Activated T-helper 9 cell treated with anti-CD3 and anti-CD28 coated beads, Interleukin-2, amount 50 U/mL, for 16 hours (primary cell): ENCODE data around the gene SLC13A3.

Source experiments
- DNase-seq: peaks from one replicate; pipeline ENCODE4 v3.0.0-alpha.2; 2020; ENCODE audit warnings: low read depth

SLC13A3 gene

DNA sequence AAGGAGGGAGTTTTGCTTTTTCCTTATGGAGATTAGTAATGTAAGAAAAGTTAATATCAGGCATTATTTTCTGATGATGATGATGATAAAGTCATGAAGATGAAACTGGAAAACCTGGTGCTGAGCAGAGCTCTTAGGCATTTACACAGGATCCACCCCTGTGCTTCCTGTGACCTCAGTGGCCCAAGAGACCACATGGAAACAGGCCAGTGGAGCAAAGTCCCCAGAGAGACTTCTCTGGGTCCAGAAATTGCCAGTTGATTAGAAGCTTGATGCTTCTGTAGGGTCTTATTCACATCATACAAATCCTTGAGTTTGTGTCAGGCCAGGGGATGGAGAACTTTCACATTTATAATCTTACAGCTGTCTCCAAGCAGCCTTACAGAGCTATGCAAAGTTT, 46.1 kb downstream of the SLC13A3 start:
- no peak for DNase-seq

DNA sequence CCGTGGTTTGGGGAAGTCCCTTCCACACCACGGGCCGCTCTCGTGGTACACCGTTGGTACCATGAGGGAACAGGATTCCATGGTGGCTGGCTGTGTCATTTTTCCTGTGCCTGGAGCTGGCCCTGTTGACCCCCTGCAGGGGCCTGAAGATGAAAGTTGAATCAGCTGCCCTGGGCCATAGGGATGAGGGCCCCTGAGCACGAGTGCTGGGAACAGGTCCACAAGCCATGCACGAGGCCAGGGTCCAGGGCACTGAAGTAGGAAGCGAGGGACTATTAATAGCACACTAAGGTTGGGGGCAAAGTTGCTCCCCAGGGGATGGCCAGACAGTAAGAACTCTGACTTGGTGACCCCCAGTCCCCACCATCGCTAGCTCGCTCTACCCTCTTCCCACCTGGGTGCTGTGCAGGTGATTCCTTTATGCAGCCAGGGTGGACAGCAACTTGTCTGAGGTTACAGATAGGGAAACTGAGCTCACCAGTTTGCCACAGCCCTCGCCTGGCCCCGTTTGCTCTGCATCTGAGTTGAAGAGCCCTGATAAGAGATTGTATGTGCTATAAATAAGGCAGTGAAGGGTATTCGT, 46.6 kb downstream of the SLC13A3 start:
- no peak for DNase-seq

- no peak for DNase-seq
Observed at GRCh38 chr20:46602429-46602828, 48.8 kb downstream of the SLC13A3 start.

DNA sequence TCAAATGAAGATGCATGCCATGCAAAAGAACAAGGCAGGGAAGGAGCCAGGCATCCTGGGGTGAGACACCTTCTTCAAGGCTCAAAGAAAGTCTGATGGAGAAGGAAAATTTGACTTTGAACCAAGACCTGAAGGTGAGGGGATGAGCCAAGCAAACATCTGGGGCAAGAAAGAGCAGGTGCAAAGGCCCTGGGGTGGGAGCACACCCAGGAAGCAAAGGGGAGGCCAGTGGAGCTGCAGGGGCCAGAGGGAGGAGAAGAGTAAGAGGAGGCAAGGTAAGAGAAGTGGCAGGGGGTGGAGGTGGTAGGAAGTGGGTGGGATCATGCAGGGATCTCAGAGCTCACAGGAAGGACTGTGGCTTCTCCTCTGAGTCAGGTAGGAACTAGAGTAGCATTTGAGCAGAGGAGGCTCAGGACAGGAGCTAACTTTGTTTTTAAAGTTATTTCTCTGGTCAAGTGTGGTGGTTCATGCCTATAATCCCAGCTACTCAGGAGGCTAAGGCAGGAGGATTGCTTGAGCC, 49.6 kb downstream of the SLC13A3 start:
- DNase-seq, result no peak

GRCh38 chr20:46600286-46600752, 50.9 kb downstream of the SLC13A3 start:
- no peak for DNase-seq

GRCh38 chr20:46599227-46599987, 51.9 kb downstream of the SLC13A3 start:
- no peak for DNase-seq

DNA sequence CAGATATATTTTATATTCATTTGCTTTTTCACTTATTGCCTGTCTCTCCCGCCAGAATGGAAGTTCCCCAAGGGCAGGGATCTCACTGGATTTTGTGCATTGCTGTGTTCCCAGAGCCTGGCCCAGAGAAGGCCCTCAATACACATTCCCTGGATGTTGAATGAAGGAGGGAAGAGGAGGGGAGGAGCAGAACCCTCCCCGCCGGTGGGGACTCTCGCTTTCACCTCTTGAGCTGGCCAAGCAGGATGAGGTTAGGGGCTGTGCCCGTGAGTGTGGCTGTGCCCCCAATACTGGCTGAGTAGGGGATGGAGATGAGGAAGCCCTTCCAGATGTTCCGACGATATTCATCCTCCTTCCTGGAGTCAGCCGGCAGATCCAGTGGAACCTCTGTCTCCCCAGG, 55.3 kb downstream of the SLC13A3 start:
- DNase-seq, result no peak

DNA sequence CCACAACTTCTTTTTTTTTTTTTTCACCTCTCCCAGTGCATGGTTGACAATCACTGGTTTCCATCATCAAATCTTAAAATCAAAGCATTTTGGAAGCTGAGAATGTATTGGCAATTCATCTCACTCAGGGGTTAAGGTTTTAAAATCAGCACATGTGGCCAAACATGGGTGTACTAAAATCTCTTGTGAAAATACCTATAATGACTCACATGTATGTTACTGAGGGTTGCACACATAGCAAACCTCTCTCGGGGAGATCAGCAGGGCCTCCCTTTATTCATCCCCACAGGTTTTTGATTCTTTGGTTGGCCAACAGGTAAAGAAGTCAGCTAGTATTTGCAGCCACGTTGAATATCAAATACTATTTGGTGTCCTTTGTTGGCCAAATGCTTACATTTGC, 56.5 kb downstream of the SLC13A3 start:
- DNase-seq, result no peak

- no peak for DNase-seq
Observed at GRCh38 chr20:46592580-46593362, 58.5 kb downstream of the SLC13A3 start.

GRCh38 chr20:46590443-46590842, 60.8 kb downstream of the SLC13A3 start:
- DNase-seq, result no peak

GRCh38 chr20:46588532-46589511, 62.4 kb downstream of the SLC13A3 start:
- DNase-seq, result no peak

GRCh38 chr20:46587986-46588385, 63.3 kb downstream of the SLC13A3 start:
- no peak for DNase-seq

GRCh38 chr20:46586724-46587123, 64.5 kb downstream of the SLC13A3 start:
- DNase-seq, result no peak

DNA sequence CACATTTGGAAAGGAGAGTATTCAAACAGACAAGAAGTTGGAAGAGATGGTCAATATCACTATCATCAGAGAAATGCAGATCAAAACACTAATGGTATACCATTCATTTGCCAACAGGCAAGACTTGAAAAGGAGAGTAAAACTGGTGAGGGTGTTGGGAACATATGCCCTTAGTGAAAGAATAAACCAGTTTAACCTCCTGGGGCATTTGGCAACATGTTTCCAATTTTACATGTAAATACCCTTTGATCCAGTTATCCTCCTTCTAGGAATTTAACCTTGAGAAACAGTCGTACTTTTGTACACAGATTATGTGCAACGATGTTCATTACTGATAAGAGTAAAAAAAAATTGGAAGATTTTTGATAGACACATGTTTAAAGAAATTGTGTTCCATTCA, 66.8 kb downstream of the SLC13A3 start:
- no peak for DNase-seq

- DNase-seq, result no peak
Observed at GRCh38 chr20:46583411-46584214, 67.6 kb downstream of the SLC13A3 start.

- DNase-seq, result no peak
Observed at GRCh38 chr20:46582648-46583047, 68.6 kb downstream of the SLC13A3 start.

DNA sequence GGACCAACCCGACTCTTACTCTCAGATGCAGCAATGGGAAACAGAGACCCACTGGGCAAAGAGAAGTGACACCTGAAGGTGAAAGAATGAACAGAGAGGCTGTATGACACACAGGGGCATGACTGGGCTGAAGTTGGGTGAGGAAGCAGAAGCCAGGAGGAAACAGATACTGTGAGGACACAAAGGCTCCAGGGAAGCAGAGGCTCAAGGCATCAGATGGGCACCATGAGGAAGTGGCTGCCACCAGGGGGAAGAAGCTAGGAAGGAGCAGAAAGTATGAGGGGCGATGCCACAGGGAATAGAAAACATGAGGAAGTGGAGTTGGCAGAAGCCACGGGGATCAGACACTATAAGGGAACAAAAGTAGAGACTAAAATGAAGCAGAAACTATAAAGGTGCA, 69.9 kb downstream of the SLC13A3 start:
- no peak for DNase-seq

- no peak for DNase-seq
Observed at GRCh38 chr20:46580613-46581205, 70.5 kb downstream of the SLC13A3 start.

GRCh38 chr20:46578745-46579144, 72.5 kb downstream of the SLC13A3 start:
- no peak for DNase-seq

DNA sequence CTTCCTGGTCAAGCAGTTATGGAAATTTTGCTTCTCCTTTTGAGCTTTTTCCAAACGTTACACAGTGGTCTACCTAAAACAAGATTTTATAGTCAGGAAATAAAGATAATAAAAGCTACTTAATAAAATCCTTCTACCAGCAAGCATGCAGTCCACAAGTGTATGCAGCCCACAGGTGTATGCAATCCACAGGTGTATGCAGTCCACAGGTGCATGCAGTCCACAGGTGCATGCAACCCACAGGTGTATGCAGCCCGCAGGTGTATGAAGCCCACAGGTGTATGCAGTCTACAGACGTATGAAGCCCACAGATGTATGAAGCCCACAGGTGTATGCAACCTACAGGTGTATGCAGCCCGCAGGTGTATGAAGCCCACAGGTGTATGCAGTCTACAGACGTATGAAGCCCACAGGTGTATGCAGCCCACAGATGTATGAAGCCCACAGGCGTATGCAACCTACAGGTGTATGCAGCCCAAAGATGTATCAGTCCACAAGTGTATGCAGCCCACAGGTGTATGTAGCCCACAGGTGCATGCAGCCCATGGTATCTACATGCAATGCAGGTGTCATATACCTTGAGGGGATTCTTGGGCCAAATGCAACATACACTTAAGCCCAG, 74.4 kb downstream of the SLC13A3 start:
- no peak for DNase-seq
